ENCODE results near the gene CTDSPL.

CTDSPL gene

DNA sequence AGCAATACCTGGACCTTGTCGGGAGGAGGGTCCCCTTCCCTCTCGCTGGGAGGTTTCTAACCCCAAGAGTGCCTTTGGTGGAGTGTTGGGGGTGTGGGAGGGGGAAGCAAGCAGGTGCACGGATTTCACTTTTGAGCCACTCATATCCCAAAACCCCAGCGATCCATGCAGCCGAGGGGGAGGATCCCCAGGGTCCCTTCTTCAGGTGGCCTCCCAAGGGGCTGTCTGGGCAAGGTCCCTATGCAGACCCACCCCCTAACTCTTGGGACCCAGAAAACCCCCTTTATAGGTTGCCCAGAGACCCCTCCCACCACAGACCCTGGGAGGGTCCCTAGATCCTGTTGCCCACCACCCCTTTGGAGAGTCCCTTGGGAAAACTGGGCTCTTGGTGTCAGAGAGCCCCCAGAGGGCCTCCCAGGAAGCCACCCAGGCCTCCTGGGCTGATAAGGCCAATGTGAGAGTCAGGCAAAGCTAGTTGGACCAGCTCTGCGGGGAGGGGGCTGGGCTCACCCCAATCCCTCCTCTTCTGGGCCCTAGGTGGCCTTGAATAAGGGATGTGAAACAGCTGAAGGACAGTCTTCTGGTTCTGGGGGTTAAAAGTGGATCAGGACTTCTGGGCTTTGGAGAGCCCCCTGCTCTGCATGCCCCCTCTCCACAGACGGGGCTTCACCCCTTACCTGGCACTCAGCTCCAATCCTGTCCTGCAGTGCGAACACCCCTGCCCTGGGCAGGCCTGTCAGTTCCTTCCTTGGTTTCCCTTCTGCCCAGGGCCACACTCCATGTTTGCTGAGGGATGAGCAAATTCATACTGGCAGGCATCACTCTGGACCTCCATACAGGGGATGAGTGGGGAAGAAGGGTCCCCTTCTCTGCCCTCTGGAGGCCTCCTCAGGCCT is 168.7 kb downstream of the CTDSPL start:
- Histone ChIP-seq H2BK5ac (ENCODE audit: low read length) (peak overlapping the region; percentile 26), H3K27me3 (ENCODE audit: control insufficient read depth in 3 of 3, insufficient read depth in 3 of 3, low read depth in 1 of 3, low read length in 3 of 3) (peaks cover 0 to 18% (median 17%) of the 10 kb centered on the region in 3 experiments), H2AFZ (ENCODE audit: low read length) (peak overlapping the region; percentile 84), H3K9ac (ENCODE audit: low read depth, low read length, poor library complexity) (peak overlapping the region; percentile 85), H3K23ac (ENCODE audit: low read depth, low read length, poor library complexity) (peak overlapping the region; percentile 68), H3K14ac (ENCODE audit: low read length) (peak overlapping the region; percentile 95), H3K27ac (replicated peaks; ENCODE audit: low read length) (no peak overlapping the region), H3K4me2 (ENCODE audit: insufficient read depth, low read length, poor library complexity, severe bottlenecking) (peak overlapping the region; percentile 73), H2BK12ac (ENCODE audit: low read length) (peak overlapping the region; percentile 91), H2AK5ac (ENCODE audit: low read depth, low read length) (peak overlapping the region; percentile 91), H3K18ac (ENCODE audit: low read length) (peak overlapping the region; percentile 93), H3K4me1 (ENCODE audit: control insufficient read depth in 2 of 2, insufficient read depth in 1 of 2, low read depth in 1 of 2, low read length in 2 of 2) (peaks cover 11 to 17% of the 10 kb centered on the region in 2 donors), H4K8ac (ENCODE audit: low read depth, low read length) (no peak overlapping the region), H3K4me3 (ENCODE audit: low read length in 2 of 2) (peak overlapping the region; percentile 84 to 96), H3K9me3 (replicated peaks in 1 of 2; ENCODE audit: control insufficient read depth in 2 of 2, insufficient read depth in 1 of 2, low read depth in 1 of 2, low read length in 2 of 2) (no peaks in the 10 kb centered on the region), H4K91ac (ENCODE audit: low read depth, low read length, poor library complexity) (no peak overlapping the region), H3K4ac (ENCODE audit: low read length) (peak overlapping the region; percentile 58), H3K79me1 (ENCODE audit: low read depth, low read length) (peaks cover 5% of the 10 kb centered on the region), H2BK120ac (ENCODE audit: low read depth, low read length) (peak overlapping the region; percentile 38), H2BK15ac (ENCODE audit: low read length) (peak overlapping the region; percentile 53), H3K36me3 (replicated peaks in 1 of 2; ENCODE audit: control insufficient read depth in 2 of 2, insufficient read depth in 2 of 2, low read length in 2 of 2) (peaks cover 3 to 27% of the 10 kb centered on the region in 2 donors)
- DNase-seq (ENCODE audit: low spot score): no peak
- no CpG with 5 or more reads among the region's 8 CpGs for WGBS, 2 donors (ENCODE audit: extremely low coverage in 2 of 2, insufficient read length in 2 of 2, insufficient replicate concordance in 1 of 2)

DNA sequence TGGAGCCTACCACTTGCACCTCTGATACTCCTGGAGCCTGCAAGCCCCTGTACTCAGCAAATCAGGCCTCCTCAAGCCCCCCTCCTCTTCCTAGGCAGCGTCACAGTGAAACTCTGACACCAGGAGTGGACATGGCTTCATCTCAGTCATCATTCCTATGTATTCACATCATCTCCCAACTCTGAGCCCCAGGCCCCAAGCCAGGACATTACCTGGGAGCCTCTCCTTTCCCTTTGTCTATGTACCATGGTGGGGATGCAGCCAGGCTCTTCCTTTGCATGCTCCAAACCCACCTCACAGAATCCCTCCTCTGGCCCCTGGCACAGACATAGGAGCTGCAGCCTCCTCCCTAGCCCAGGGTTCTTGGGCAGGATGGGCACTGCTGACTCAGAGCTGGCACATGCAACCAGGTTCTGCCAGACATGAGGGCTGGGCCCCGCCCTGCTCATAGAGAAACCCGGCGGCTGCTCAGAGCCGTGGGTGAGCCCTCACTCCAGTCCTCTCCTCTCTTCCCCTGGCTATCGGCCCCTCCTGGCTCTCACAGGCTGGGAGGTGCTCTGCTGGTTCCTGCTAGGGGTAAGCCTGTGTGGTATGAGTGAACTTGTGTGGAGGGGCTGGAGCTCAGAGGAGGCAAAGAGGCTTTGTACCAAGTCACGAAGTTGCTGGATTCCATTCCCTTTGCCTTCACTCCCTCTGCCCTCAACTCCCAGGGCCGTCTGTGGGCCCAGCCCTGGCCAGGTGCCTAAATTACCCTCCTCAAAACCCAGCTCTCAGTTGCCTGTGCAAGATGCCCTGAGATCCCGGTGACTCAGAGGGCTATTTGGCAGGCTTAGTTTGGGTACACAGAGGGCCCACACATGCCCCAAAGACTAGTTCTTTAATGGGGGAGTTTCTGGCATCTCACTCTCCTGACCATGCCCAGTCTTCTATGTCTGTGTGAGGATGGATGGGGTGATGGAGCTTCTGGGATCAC is 169.6 kb downstream of the CTDSPL start:
- Histone ChIP-seq H2BK5ac (ENCODE audit: low read length) (peak overlapping the region; percentile 26), H2BK120ac (ENCODE audit: low read depth, low read length) (peak overlapping the region; percentile 38), H3K4me1 (ENCODE audit: control insufficient read depth in 2 of 2, insufficient read depth in 1 of 2, low read depth in 1 of 2, low read length in 2 of 2) (peaks cover 9 to 15% of the 10 kb centered on the region in 2 donors), H3K14ac (ENCODE audit: low read length) (no peak overlapping the region), H3K27me3 (ENCODE audit: control insufficient read depth in 3 of 3, insufficient read depth in 3 of 3, low read depth in 1 of 3, low read length in 3 of 3) (peaks cover 0 to 18% (median 17%) of the 10 kb centered on the region in 3 experiments), H2BK12ac (ENCODE audit: low read length) (peak overlapping the region; percentile 91), H3K9ac (ENCODE audit: low read depth, low read length, poor library complexity) (no peak overlapping the region), H3K36me3 (replicated peaks in 1 of 2; ENCODE audit: control insufficient read depth in 2 of 2, insufficient read depth in 2 of 2, low read length in 2 of 2) (peaks cover 3 to 19% of the 10 kb centered on the region in 2 donors), H4K8ac (ENCODE audit: low read depth, low read length) (no peak overlapping the region), H3K18ac (ENCODE audit: low read length) (no peak overlapping the region), H3K9me3 (replicated peaks in 1 of 2; ENCODE audit: control insufficient read depth in 2 of 2, insufficient read depth in 1 of 2, low read depth in 1 of 2, low read length in 2 of 2) (no peaks in the 10 kb centered on the region), H3K23ac (ENCODE audit: low read depth, low read length, poor library complexity) (peak overlapping the region; percentile 39), H2AFZ (ENCODE audit: low read length) (peak overlapping the region; percentile 55), H3K4me2 (ENCODE audit: insufficient read depth, low read length, poor library complexity, severe bottlenecking) (no peak overlapping the region), H3K4ac (ENCODE audit: low read length) (no peak overlapping the region), H2AK5ac (ENCODE audit: low read depth, low read length) (peak overlapping the region; percentile 91), H3K79me1 (ENCODE audit: low read depth, low read length) (peaks cover 5% of the 10 kb centered on the region), H4K91ac (ENCODE audit: low read depth, low read length, poor library complexity) (no peak overlapping the region), H3K4me3 (ENCODE audit: low read length in 2 of 2) (no peak overlapping the region), H2BK15ac (ENCODE audit: low read length) (peak overlapping the region; percentile 53), H3K27ac (replicated peaks; ENCODE audit: low read length) (no peak overlapping the region)
- DNase-seq (ENCODE audit: low spot score): no peak
- WGBS, 2 donors (ENCODE audit: extremely low coverage in 2 of 2, insufficient read length in 2 of 2, insufficient replicate concordance in 1 of 2): no CpG with 5 or more reads among the region's 9 CpGs

DNA sequence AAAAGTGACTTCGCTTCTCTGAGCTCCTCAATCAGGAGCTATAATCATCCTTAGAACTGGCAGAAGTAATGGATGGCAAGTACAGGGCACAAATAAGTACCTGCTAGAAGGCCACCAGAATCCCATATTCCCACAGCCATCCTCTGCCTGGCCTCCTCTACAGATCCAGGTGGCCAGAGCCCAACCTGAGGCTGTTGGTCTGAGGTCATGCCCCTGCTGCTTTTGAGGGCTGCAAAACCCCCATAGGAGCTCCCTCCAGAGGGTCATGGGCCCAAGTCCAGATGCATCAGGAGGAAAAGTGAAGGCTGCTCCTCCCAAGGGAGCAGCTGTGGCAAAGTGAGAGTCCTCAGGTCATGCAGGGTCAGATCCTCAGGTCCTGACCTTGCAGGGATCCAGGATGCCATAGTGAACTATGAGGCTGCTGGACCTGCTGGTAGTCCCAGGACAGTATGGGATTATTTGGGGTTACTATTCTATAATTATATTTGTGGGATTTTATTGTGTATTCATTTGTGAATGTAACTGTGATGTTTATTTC is 170.7 kb downstream of the CTDSPL start:
- WGBS, 2 donors (ENCODE audit: extremely low coverage in 2 of 2, insufficient read length in 2 of 2, insufficient replicate concordance in 1 of 2): no CpG with 5 or more reads among the region's 1 CpG
- H3K36me3 ChIP-seq (replicated peaks in 1 of 2; ENCODE audit: control insufficient read depth in 2 of 2, insufficient read depth in 2 of 2, low read length in 2 of 2): peaks cover 3 to 8% of the 10 kb centered on the region in 2 donors
- no peak overlapping the region for H4K91ac ChIP-seq (ENCODE audit: low read depth, low read length, poor library complexity)

More for the DNA sequence above, 170.7 kb downstream of the CTDSPL start:
- Histone ChIP-seq H2AFZ (ENCODE audit: low read length) (no peak overlapping the region), H3K14ac (ENCODE audit: low read length) (no peak overlapping the region), H2BK5ac (ENCODE audit: low read length) (no peak overlapping the region), H3K27ac (replicated peaks; ENCODE audit: low read length) (no peak overlapping the region), H3K4me1 (ENCODE audit: control insufficient read depth in 2 of 2, insufficient read depth in 1 of 2, low read depth in 1 of 2, low read length in 2 of 2) (peaks cover 12 to 15% of the 10 kb centered on the region in 2 donors), H3K79me1 (ENCODE audit: low read depth, low read length) (peaks cover 5% of the 10 kb centered on the region), H3K27me3 (ENCODE audit: control insufficient read depth in 3 of 3, insufficient read depth in 3 of 3, low read depth in 1 of 3, low read length in 3 of 3) (peaks cover 0 to 22% (median 18%) of the 10 kb centered on the region in 3 experiments), H3K23ac (ENCODE audit: low read depth, low read length, poor library complexity) (no peak overlapping the region), H2BK15ac (ENCODE audit: low read length) (no peak overlapping the region), H3K9me3 (replicated peaks in 1 of 2; ENCODE audit: control insufficient read depth in 2 of 2, insufficient read depth in 1 of 2, low read depth in 1 of 2, low read length in 2 of 2) (no peaks in the 10 kb centered on the region), H2BK12ac (ENCODE audit: low read length) (no peak overlapping the region), H4K8ac (ENCODE audit: low read depth, low read length) (no peak overlapping the region), H2AK5ac (ENCODE audit: low read depth, low read length) (no peak overlapping the region), H3K9ac (ENCODE audit: low read depth, low read length, poor library complexity) (no peak overlapping the region), H3K18ac (ENCODE audit: low read length) (no peak overlapping the region), H2BK120ac (ENCODE audit: low read depth, low read length) (no peak overlapping the region), H3K4ac (ENCODE audit: low read length) (no peak overlapping the region), H3K4me3 (ENCODE audit: low read length in 2 of 2) (no peak overlapping the region), H3K4me2 (ENCODE audit: insufficient read depth, low read length, poor library complexity, severe bottlenecking) (no peak overlapping the region)
- no peak for DNase-seq (ENCODE audit: low spot score)

All from neuronal stem cell (in vitro differentiated cells).